GM18499 (cell line): Measurements from ENCODE around the gene CCL22.
"Not testable (repeated sequence)": the region's sequence is repeated elsewhere in the genome, so short reads cannot be mapped to it uniquely, and the experiment has no call there.

Experiments used
- ATAC-seq: cut with Tn5 transposase; IDR thresholded peaks from one replicate; pipeline ENCODE4 v1.9.1; 2021; ENCODE audit warnings: moderate number of reproducible peaks; ENCODE audit not compliant: insufficient read depth, unreplicated experiment

CCL22 gene

GRCh38 chr16:57358527-57359095 is at the start of gene CCL22:
TSS of gene CCL22 (plus strand) at chr16:57358783. CDS start at chr16:57358817, 34 bp downstream.
- ATAC-seq = no peak

DNA sequence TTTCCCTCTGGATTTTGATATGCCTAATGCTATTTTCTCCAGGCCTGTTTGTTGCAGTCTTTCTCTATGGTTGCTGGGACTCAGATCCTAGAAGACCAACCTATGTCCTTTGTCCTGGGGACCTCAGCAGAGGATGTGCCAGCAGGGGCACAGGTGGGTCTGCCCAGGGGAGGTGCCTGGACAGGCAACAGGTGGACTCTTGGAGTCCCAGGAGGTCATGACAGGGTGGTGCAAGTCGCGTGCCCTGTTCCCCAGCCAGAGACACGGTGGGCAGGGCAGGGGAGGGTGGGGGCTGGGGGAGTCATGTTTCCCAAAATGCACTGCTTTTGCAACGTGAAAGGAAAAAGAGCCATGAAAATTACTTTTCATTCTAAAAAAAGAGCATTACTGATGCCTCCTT is 47.8 kb upstream of the CCL22 start:
- no peak for ATAC-seq

GRCh38 chr16:57313509-57313908 is 45.1 kb upstream of the CCL22 start:
- no peak for ATAC-seq

GRCh38 chr16:57314161-57314785 is 44.3 kb upstream of the CCL22 start:
- ATAC-seq = no peak

GRCh38 chr16:57315416-57315815 is 43.2 kb upstream of the CCL22 start:
- ATAC-seq = no peak

DNA sequence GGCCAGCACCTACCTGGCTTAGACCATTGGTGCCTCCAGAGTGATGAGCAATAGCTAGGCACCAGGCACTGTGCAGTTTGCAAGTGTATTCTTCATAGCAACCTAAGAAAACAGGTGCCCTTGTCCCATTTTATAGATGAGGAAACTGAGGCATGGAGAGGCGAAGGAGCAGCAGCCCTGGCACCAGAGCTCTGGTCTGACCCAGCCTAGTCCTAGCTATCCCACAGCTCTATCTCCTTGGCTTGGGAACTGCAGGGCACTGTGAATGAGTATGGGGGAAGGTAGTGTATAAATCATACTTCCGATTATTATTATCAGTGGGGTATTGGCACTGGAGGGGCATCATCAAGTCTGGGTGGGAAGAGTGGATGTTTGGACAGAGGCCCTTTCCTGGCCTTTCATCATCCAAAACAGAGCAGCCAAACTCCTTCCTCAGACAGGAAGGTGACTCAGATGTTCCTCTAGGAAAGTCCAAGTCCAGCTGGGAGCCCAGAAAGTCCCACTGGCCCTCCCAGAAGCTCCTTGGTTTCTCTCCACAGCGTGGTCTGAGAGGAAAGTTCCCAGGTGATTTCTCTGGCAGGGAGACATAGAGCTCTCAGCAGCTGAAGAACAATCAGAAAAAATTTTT is 42.1 kb upstream of the CCL22 start:
- ATAC-seq = no peak

DNA sequence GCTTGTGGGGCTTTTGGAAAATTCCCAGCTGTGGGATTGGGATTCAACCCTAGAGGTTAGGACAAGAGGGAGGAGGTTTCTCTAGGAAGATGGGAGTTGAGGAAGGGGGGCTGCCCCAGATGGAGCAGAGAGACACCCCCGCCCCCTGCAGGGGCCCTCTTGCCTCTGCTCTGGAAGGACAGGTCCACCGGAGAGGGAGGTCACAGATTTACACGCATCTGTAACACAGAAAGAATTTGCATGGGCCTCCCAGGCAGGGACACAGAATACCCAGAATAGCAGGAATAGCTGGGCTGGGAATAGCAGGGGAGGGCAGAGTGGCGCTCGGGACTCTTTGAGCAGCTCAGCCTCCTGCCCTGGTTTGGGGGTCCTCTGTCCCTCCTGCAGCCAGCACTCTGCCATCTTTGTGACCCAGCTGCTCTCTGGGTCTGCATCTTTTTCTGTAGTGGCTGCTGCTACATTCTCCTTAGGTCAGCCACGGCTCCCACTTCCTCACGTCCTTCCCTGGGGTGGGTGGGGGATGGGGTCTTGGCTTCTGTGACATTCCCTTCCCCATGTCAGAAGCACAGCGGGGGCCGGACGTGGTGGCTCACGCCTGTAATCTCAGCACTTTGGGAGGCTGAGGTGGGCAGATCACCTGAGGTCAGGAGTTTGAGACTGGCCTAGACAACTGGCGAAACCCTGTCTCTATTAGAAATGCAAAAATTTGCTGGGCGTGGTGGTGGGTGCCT is 40.2 kb upstream of the CCL22 start:
- no peak for ATAC-seq

GRCh38 chr16:57319646-57320045 is 38.9 kb upstream of the CCL22 start:
- ATAC-seq = no peak

GRCh38 chr16:57324749-57325148 is 33.8 kb upstream of the CCL22 start:
- no peak for ATAC-seq

GRCh38 chr16:57325458-57325857 is 33.1 kb upstream of the CCL22 start:
- ATAC-seq = no peak

DNA sequence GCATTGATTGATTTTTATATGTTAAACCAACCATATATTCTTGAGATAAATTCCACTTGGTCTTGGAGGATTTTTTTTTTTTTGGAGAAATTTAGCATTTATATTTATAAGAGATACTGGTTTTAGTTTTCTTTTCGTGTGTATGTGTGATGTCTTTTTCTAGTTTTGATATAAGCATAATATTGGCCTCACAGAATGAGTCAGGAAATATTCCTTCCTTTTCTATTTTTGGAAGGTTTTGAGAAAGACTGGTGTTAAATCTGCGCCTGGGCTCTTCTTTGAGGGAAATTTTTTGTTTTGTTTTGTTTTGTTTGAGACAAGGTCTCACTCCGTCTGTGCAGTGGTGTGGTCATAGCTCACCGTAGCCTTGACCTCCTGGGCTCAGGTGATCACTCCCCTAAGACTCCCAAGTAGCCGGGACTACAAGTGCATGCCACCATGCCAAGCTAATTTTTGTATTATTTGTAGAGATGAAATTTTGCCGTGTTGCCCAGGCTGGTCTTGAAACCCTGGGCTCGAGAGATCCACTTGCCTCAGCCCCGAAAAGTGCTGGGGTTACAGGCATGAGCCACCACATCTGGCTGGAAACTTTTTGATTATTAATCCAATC is 28.8 kb upstream of the CCL22 start:
- ATAC-seq = no peak

DNA sequence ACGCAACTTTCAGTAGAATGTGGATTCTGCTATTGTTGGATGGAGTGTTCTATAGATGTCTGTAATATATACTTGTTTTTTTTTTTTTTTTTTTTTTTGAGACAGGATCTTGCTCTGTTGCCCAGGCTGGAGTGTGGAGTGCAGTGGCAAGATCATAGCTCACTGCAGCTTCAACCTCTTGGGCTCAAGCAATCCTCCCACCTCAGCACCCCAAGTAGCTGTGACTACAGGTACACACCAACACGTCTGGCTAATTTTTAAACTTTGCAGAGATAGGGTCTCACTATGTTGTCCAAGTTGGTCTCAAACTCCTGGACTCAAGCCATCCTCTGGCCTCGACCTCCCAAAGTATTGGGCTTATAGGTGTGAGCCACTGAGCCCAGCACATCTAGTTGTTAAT is 27.2 kb upstream of the CCL22 start:
- no peak for ATAC-seq

- ATAC-seq = no peak
Observed at GRCh38 chr16:57333402-57333801, 25.2 kb upstream of the CCL22 start.

DNA sequence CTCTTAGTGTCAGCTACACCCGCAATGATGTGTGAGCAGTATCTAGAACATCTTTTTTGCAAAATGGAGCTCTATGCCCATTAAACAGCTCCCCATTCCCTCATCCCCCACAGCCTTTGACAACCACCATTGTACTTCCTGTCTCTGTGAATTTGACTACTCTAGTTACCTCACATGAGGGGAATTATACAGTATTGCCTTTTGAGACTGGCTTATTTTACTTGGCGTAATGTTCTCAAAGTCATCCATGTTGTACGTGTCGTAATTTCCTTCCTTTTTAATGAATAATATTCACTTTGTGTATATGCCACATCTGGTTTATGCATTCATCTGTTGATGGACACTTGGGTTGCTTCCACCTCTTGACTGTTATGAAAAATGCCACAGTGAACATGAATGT is 23.2 kb upstream of the CCL22 start:
- no peak for ATAC-seq

- no peak for ATAC-seq
Observed at GRCh38 chr16:57341062-57341440, 17.5 kb upstream of the CCL22 start.

DNA sequence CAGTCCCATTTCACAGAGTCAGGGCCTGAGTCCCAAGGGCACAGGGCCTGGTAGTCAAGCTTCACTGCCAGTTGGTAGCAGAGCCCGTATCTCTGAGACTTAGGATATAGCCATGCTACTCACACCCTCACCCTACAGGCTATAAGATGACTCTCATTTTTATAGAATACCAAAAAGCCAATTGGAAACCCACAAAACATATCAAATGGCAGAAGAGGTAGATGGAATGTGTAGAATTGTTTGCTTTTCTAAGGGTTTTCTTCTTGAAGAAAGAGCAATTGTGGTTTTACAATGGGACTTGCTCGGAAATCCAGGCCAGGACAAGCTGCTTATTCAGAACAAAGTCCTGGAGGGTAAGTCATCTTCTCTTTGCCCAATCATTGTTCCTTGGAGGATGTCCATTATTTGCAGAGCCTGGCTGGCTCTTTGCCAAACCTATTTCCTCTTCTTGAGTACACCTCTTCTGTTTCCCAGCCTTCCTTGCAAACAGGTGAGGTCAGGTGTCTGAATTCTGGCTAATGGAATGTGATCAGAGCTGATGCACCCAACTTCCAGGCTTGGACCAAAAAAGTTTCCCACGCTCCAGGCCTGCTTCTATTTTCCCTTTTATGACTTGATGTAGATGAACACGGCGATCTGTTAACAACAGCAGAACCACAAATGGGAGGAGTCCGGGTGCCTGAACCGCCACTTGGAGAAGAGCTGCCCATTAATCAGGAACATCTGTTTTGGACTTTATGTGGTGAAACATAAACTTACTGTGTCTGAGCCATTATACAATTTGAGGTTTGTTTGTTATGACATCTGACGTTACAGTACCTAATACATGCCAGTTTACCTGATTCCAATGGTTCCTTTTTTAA is 16.9 kb upstream of the CCL22 start:
- ATAC-seq = no peak

DNA sequence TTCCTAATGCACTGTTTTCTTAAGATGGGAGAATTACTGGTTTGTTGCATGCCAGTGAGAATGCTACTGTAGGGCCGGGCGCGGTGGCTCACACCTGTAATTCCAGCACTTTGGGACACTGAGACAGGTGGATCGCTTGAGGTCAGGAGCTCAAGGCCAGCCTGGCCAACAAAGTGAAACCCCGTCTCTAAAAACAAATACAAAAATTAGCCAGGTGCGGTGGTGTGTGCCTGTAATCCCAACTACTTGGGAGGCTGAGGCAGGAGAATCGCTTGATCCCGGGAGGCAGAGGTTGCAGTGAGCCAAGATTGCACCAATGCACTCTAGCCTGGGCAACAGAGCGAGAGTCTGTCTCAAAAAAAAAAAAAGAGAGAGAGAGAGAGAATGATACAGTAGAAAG is 16.0 kb upstream of the CCL22 start:
- ATAC-seq = not testable (repeated sequence)

GRCh38 chr16:57343221-57343620 is 15.4 kb upstream of the CCL22 start:
- no peak for ATAC-seq

DNA sequence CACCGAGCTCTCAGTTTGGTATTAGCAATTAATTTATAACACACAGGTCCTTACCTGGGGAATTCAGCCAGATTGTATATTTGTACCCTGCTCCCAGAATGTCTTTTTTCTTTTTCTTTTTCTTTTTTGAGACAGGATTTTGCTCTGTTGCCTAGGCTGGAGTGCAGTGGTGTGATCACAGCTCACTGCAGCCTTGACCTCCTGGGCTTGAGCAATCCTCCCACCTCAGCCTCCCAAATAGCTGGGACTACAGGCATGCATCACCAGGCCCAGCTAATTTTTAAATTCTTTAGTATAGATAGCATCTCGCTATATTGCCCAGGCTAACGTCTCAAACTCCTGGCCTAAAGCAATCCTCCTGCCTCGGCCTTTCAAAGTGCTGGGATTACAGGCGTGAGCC is 14.5 kb upstream of the CCL22 start:
- not testable (repeated sequence) for ATAC-seq

- ATAC-seq = no peak
Observed at GRCh38 chr16:57345021-57345420, 13.6 kb upstream of the CCL22 start.
